ENCODE results near the gene CD82. TPM values are rescaled to one million over a fixed set of nuclear protein-coding genes. Genes with fewer than 3 reads are reported as not detected.

The CD82 gene
- total RNA-seq, 1 experiment from 2014 or later = 26.1 TPM

DNA sequence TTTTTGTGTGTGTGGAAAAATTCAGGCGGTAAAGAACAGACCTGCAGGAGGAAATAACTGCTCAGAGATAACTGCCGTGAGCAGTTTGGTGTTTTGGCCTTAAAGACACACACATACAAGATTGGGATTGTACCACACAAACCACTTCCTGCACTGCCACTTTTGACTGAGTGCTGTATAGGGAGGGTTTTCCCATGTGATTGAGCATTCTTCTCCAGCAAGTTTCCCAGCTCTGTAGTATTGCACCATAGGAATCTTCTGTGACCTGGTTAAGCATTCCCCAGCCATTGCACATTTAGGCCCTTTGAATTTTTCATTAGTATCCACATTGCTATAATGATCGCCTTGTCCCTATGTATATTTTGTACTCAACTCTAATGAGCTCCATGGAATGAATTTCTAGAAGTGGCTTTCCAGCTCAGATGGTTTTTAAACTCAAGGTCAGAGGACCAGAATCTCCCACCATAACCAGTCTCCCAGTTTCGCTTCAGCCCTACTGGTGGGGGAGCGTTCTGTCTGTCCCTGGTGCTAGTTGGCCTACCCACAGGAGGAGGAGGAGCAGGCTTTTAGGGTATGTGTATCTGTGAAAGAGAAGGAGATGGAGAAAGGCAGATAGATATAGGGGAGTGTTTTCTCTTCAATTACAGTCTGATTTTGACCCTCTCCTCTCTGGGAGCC lies 9.3 kb downstream of the CD82 start:
- POLR2A ChIA-PET = no interaction called here
- BruUV-seq (replicated peaks) = no TSS peak
- in situ Hi-C loops (cut with HindIII; ENCODE audit: low pct_unique_long_range_greater_than_20kb, low sequenced_read_pairs) = no loop called here
- Histone ChIP-seq H3K4me1 (ENCODE audit: control insufficient read depth, insufficient read depth, low read length) (0 out of 2 replicates have a peak, but pooled peaks cover 3% of the 10 kb centered on the region), H3K27me3 (ENCODE audit: control insufficient read depth, insufficient read depth, low read length) (no peaks in the 10 kb centered on the region), H3K27ac (ENCODE audit: low read length) (no peak overlapping the region), H3K36me3 (ENCODE audit: control insufficient read depth, insufficient read depth, low read length) (no peaks in the 10 kb centered on the region), H3K4me3 (ENCODE audit: low read depth in 2 of 2, low read length in 2 of 2) (no peak overlapping the region), H3K9me3 (ENCODE audit: control insufficient read depth, insufficient read depth, low read depth, low read length) (no peaks in the 10 kb centered on the region)
- DNase-seq (ENCODE audit: low read depth, low spot score) = no peak
- TF ChIP-seq TCF7L2 (IDR thresholded peaks at IDR 0.05; ENCODE audit: low read depth, low read length) = no peak
- no peak for TF ChIP-seq REST (IDR thresholded peaks at IDR 0.05; ENCODE audit: insufficient read depth in 1 of 2, low read depth in 2 of 2, low read length in 1 of 2)
- TF ChIP-seq, protein P1, sequence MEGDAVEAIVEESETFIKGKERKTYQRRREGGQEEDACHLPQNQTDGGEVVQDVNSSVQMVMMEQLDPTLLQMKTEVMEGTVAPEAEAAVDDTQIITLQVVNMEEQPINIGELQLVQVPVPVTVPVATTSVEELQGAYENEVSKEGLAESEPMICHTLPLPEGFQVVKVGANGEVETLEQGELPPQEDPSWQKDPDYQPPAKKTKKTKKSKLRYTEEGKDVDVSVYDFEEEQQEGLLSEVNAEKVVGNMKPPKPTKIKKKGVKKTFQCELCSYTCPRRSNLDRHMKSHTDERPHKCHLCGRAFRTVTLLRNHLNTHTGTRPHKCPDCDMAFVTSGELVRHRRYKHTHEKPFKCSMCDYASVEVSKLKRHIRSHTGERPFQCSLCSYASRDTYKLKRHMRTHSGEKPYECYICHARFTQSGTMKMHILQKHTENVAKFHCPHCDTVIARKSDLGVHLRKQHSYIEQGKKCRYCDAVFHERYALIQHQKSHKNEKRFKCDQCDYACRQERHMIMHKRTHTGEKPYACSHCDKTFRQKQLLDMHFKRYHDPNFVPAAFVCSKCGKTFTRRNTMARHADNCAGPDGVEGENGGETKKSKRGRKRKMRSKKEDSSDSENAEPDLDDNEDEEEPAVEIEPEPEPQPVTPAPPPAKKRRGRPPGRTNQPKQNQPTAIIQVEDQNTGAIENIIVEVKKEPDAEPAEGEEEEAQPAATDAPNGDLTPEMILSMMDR (IDR thresholded peaks at IDR 0.05) = no peak
- TF ChIP-seq SIN3A (IDR thresholded peaks at IDR 0.05; ENCODE audit: borderline replicate concordance, insufficient read depth, low read depth, low read length) = no peak
- no peak for TF ChIP-seq POLR2AphosphoS5 (IDR thresholded peaks at IDR 0.05; ENCODE audit: low read depth, low read length)
- intact Hi-C loops (cut with micrococcal nuclease; ENCODE audit: unreplicated experiment) = no loop called here
- CTCF ChIA-PET = no interaction called here
- ATAC-seq = no peak

GRCh38 chr11:44575288-44575672 lies 9.8 kb downstream of the CD82 start:
- H3K27ac ChIP-seq (ENCODE audit: low read length) = no peak overlapping the region
- H3K4me3 ChIP-seq (ENCODE audit: low read depth in 2 of 2, low read length in 2 of 2) = no peak overlapping the region
- CTCF ChIA-PET = no interaction called here
- ATAC-seq (no peak), DNase-seq (ENCODE audit: low read depth, low spot score) (no peak)
- in situ Hi-C loops (cut with HindIII; ENCODE audit: low pct_unique_long_range_greater_than_20kb, low sequenced_read_pairs) = no loop called here
- POLR2A ChIA-PET = no interaction called here
- TF ChIP-seq SIN3A (IDR thresholded peaks at IDR 0.05; ENCODE audit: borderline replicate concordance, insufficient read depth, low read depth, low read length) = no peak
- H3K4me1 ChIP-seq (ENCODE audit: control insufficient read depth, insufficient read depth, low read length) = 0 out of 2 replicates have a peak, but pooled peaks cover 3% of the 10 kb centered on the region
- no peaks in the 10 kb centered on the region for H3K27me3 ChIP-seq (ENCODE audit: control insufficient read depth, insufficient read depth, low read length)
- intact Hi-C loops (cut with micrococcal nuclease; ENCODE audit: unreplicated experiment) = no loop called here
- no TSS peak for BruUV-seq (replicated peaks)
- no peaks in the 10 kb centered on the region for H3K36me3 ChIP-seq (ENCODE audit: control insufficient read depth, insufficient read depth, low read length)
- H3K9me3 ChIP-seq (ENCODE audit: control insufficient read depth, insufficient read depth, low read depth, low read length) = no peaks in the 10 kb centered on the region

GRCh38 chr11:44575962-44576361 lies 10.5 kb downstream of the CD82 start:
- DNase-seq (ENCODE audit: low read depth, low spot score) = no peak
- no TSS peak for BruUV-seq (replicated peaks)
- Histone ChIP-seq H3K27ac (ENCODE audit: low read length) (no peak overlapping the region), H3K9me3 (ENCODE audit: control insufficient read depth, insufficient read depth, low read depth, low read length) (no peaks in the 10 kb centered on the region), H3K4me3 (ENCODE audit: low read depth in 2 of 2, low read length in 2 of 2) (no peak overlapping the region), H3K27me3 (ENCODE audit: control insufficient read depth, insufficient read depth, low read length) (no peaks in the 10 kb centered on the region), H3K4me1 (ENCODE audit: control insufficient read depth, insufficient read depth, low read length) (0 out of 2 replicates have a peak, but pooled peaks cover under 1% of the 10 kb centered on the region), H3K36me3 (ENCODE audit: control insufficient read depth, insufficient read depth, low read length) (no peaks in the 10 kb centered on the region)
- POLR2A ChIA-PET = no interaction called here
- intact Hi-C loops (cut with micrococcal nuclease; ENCODE audit: unreplicated experiment) = no loop called here
- no peak for ATAC-seq
- in situ Hi-C loops (cut with HindIII; ENCODE audit: low pct_unique_long_range_greater_than_20kb, low sequenced_read_pairs) = no loop called here
- TF ChIP-seq, protein P1 (IDR thresholded peaks at IDR 0.05) = no peak
- TF ChIP-seq SIN3A (IDR thresholded peaks at IDR 0.05; ENCODE audit: borderline replicate concordance, insufficient read depth, low read depth, low read length) = no peak
- no peak for TF ChIP-seq TCF7L2 (IDR thresholded peaks at IDR 0.05; ENCODE audit: low read depth, low read length)
- no peak for TF ChIP-seq POLR2AphosphoS5 (IDR thresholded peaks at IDR 0.05; ENCODE audit: low read depth, low read length)
- no peak for TF ChIP-seq REST (IDR thresholded peaks at IDR 0.05; ENCODE audit: insufficient read depth in 1 of 2, low read depth in 2 of 2, low read length in 1 of 2)
- CTCF ChIA-PET = no interaction called here
